ENCODE measurements around the gene ZNF470. TPM values are rescaled to one million over a fixed set of nuclear protein-coding genes. Genes with fewer than 3 reads are reported as not detected.

ZNF470 gene
- total RNA-seq, 1 experiment from 2014 or later = 7.1 TPM

DNA sequence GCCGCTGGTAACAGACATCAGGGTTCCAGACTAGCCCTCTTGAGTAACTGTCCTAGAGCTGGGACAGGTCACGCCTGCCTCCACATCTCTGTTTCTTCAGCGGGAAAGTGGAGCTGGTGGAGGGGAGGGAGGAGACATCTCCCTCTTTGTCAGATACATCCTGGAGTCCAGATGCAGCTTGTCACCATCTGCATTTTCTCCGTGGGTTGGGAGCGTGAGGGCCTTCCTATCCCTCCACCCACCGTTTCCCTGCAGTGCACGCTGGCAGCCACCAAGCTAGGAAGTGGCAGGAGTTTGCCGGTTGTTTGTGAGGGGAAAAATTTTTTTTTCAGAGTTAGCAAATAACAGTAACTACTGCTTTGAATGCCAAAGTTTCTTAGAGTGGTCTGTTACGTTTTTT lies 55.7 kb downstream of the ZNF470 start:
- H2BK120ac ChIP-seq (ENCODE audit: low read depth, low read length, poor library complexity, severe bottlenecking) = no peak overlapping the region
- Mint-ChIP-seq H3K4me1 (no peaks in the 10 kb centered on the region), H3K9me3 (peaks cover 88 to 94% of the 10 kb centered on the region in 2 experiments), H3K27ac (no peak overlapping the region), H3K4me3 (no peak overlapping the region), H3K27me3 (ENCODE audit: low read depth) (no peaks in the 10 kb centered on the region; the same call in none of the 2 replicates), H3K36me3 (ENCODE audit: insufficient read depth in 1 of 3, low read depth in 3 of 3) (peaks cover 71 to 80% (median 73%) of the 10 kb centered on the region in 3 experiments)
- no peak overlapping the region for H3K4me2 ChIP-seq (ENCODE audit: insufficient read depth, insufficient read length, low read length)
- no peak overlapping the region for H3K9ac ChIP-seq (ENCODE audit: extremely low read depth, insufficient read length, low read length)
- no peak overlapping the region for H3K18ac ChIP-seq (ENCODE audit: insufficient read length, low read depth, low read length)
- no peak overlapping the region for H2BK12ac ChIP-seq (ENCODE audit: insufficient read length, low read depth, low read length)
- H2AFZ ChIP-seq (ENCODE audit: low read length) = no peak overlapping the region
- H3K14ac ChIP-seq (ENCODE audit: insufficient read depth, low read length) = no peak overlapping the region
- DNase-seq = no peak
- no peak overlapping the region for H2BK5ac ChIP-seq (ENCODE audit: insufficient read length, low read length)
- no CpG with 5 or more reads among the region's 9 CpGs for WGBS (ENCODE audit: extremely low coverage, insufficient read length, low lambda C conversion rate)
- H3K9me3 ChIP-seq (ENCODE audit: control insufficient read depth, low read depth, low read length) = peaks cover 7% of the 10 kb centered on the region
- H3K56ac ChIP-seq (ENCODE audit: insufficient read length, low read depth, low read length) = no peak overlapping the region
- no peak overlapping the region for H3T11ph ChIP-seq (ENCODE audit: low read length)
- TF ChIP-seq, protein P1, sequence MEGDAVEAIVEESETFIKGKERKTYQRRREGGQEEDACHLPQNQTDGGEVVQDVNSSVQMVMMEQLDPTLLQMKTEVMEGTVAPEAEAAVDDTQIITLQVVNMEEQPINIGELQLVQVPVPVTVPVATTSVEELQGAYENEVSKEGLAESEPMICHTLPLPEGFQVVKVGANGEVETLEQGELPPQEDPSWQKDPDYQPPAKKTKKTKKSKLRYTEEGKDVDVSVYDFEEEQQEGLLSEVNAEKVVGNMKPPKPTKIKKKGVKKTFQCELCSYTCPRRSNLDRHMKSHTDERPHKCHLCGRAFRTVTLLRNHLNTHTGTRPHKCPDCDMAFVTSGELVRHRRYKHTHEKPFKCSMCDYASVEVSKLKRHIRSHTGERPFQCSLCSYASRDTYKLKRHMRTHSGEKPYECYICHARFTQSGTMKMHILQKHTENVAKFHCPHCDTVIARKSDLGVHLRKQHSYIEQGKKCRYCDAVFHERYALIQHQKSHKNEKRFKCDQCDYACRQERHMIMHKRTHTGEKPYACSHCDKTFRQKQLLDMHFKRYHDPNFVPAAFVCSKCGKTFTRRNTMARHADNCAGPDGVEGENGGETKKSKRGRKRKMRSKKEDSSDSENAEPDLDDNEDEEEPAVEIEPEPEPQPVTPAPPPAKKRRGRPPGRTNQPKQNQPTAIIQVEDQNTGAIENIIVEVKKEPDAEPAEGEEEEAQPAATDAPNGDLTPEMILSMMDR (conservative IDR thresholded peaks at IDR 0.05) = no peak
- H4K91ac ChIP-seq (ENCODE audit: insufficient read length, low read depth, low read length) = no peak overlapping the region
- H4K8ac ChIP-seq (replicated peaks; ENCODE audit: insufficient read length, low read depth, low read length) = no peak overlapping the region
- no peaks in the 10 kb centered on the region for H3K23me2 ChIP-seq (ENCODE audit: insufficient read length, low read depth, low read length, poor library complexity, severe bottlenecking)
- no peaks in the 10 kb centered on the region for H3K27me3 ChIP-seq (ENCODE audit: insufficient read depth, low read length)
- H3K27ac ChIP-seq (ENCODE audit: insufficient read length, low read depth, low read length) = no peak overlapping the region
- no peaks in the 10 kb centered on the region for H3K79me2 ChIP-seq (ENCODE audit: insufficient read depth, low read length)
- H3K4me1 ChIP-seq (ENCODE audit: insufficient read depth, low read length) = no peaks in the 10 kb centered on the region
- H3K23ac ChIP-seq (ENCODE audit: insufficient read length, low read depth, low read length) = no peak overlapping the region
- no peak overlapping the region for H2BK20ac ChIP-seq (ENCODE audit: low read depth, low read length, poor library complexity, severe bottlenecking)
- H2BK15ac ChIP-seq (ENCODE audit: low read depth, low read length) = no peak overlapping the region
- H3K79me1 ChIP-seq (ENCODE audit: insufficient read depth, low read depth, low read length, poor library complexity, severe bottlenecking) = no peaks in the 10 kb centered on the region
- no peaks in the 10 kb centered on the region for H4K20me1 ChIP-seq (ENCODE audit: control insufficient read depth, insufficient read depth, insufficient read length)
- no peak overlapping the region for H4K5ac ChIP-seq (ENCODE audit: insufficient read length, low read depth, low read length)
- no peak overlapping the region for H2AK5ac ChIP-seq (ENCODE audit: insufficient read length, low read length)
- H3K4ac ChIP-seq (ENCODE audit: low read depth, low read length) = no peak overlapping the region

Measured in H9 (cell line).